Measurements from ENCODE around the gene KLHL26.
A peak's percentile ranks its signal among the peaks of the same experiment; 100 is the strongest.

The KLHL26 gene

DNA sequence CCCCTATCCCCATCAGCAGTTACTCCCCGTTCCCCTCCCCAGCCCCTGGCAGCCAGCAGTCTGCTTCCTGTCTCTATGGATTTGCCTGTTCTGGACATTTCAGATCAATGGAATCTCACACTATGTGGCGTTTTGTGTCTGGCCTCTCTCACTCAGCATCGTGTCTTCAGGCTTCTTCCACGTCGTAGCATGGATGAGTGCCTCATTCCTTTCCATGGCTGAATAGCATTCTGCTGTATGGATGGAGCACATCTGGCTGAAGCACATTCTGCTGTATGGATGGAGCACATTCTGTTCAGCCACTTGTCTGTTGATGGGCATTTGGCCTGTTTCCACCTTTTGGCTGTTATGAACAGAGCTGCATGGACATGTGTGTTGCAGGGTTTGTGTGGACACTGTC lies 76.2 kb downstream of the KLHL26 start:
- H4K20me1 ChIP-seq, result peaks cover 85 to 100% (median 99%) of the 10 kb centered on the region in 11 experiments
- no peaks in the 10 kb centered on the region for H3K27me3 ChIP-seq
- H3K27ac ChIP-seq, result no peak overlapping the region
- 0 out of 22 replicates have a peak overlapping the region, but pooled peaks of 1 of the 11 experiments have one; percentile 22 for H3K4me2 ChIP-seq
- H3K9me3 ChIP-seq (replicated peaks in 1 of 11), result no peaks in the 10 kb centered on the region
- H3K4me3 ChIP-seq, result no peak overlapping the region
- H3K4me1 ChIP-seq, result peaks cover 66 to 85% (median 73%) of the 10 kb centered on the region in 10 experiments
- peaks cover 0 to 21% (median 4%) of the 10 kb centered on the region in 11 experiments; a peak in 9 of 22 replicates for H3K36me3 ChIP-seq
- TF ChIP-seq Cebpa-rat (IDR thresholded peaks at IDR 0.05), result no peak
- H3K9ac ChIP-seq, result no peak overlapping the region

DNA sequence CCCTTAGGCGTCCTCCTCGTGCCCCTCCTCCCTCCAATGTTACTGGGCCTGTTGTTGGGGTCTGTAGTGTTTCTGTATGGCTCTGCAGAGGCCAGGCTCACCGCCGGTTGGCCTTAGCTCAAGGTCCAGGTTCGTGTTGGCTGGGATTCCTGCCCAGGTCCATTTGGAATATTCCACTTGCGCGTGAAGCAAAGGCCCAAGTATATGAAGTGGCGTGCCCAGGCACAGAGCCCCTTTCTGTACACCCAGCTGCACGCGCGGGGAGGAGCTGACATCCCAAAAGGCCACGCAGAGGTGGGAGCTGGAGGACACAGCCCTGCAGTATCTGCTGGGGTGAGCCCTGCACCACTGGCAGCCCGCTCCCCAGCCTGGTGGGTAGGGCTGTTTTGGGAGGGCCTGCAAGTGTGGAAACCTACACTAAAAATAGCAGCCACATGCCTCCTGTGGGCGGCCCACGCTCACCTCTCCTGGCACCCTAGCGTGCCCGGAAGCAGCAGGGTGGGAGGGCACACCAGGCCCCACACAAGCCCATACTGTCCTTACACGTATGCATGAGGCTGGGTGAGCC lies 76.8 kb downstream of the KLHL26 start:
- Histone ChIP-seq H3K4me2 (peak overlapping the region; percentile 4 to 52 (median 33); a peak in 18 of 22 replicates), H3K4me3 (no peak overlapping the region), H3K27me3 (no peaks in the 10 kb centered on the region), H4K20me1 (peaks cover 81 to 100% (median 99%) of the 10 kb centered on the region in 11 experiments), H3K9me3 (replicated peaks in 1 of 11) (no peaks in the 10 kb centered on the region), H3K9ac (no peak overlapping the region), H3K27ac (no peak overlapping the region), H3K36me3 (peaks cover 0 to 21% (median 4%) of the 10 kb centered on the region in 11 experiments; a peak in 9 of 22 replicates), H3K4me1 (peaks cover 66 to 85% (median 73%) of the 10 kb centered on the region in 10 experiments)
- TF ChIP-seq Cebpa-rat (IDR thresholded peaks at IDR 0.05), result no peak

DNA sequence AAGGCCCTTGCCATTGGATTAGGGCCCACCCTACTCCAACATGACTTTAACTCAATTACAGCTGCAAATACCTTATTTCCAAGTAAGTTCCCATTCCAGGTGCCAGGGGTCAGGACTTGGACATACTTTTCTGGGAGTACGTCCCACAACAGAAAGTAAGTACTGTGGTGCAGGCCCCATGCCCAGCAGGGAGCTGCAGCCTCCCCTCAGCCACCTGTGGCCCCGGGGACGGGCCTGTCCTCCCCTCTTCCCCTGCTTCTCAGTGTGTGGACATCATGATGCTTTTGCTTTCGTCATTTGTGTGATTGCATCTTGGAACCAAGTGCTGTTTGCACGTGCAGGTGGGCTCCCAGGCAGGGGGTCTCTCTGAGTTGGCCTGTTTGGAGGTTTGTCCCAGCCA lies 78.6 kb downstream of the KLHL26 start:
- Histone ChIP-seq H3K9ac (no peak overlapping the region), H3K27ac (no peak overlapping the region), H3K4me1 (peaks cover 48 to 85% (median 71%) of the 10 kb centered on the region in 10 experiments), H3K4me2 (peak overlapping the region; percentile 1 to 73 (median 40); a peak in 18 of 22 replicates), H4K20me1 (peaks cover 76 to 100% (median 99%) of the 10 kb centered on the region in 11 experiments), H3K27me3 (no peaks in the 10 kb centered on the region), H3K9me3 (replicated peaks in 1 of 11) (no peaks in the 10 kb centered on the region), H3K4me3 (no peak overlapping the region), H3K36me3 (peaks cover 0 to 32% (median 4%) of the 10 kb centered on the region in 11 experiments; a peak in 10 of 22 replicates)
- no peak for TF ChIP-seq Cebpa-rat (IDR thresholded peaks at IDR 0.05)

DNA sequence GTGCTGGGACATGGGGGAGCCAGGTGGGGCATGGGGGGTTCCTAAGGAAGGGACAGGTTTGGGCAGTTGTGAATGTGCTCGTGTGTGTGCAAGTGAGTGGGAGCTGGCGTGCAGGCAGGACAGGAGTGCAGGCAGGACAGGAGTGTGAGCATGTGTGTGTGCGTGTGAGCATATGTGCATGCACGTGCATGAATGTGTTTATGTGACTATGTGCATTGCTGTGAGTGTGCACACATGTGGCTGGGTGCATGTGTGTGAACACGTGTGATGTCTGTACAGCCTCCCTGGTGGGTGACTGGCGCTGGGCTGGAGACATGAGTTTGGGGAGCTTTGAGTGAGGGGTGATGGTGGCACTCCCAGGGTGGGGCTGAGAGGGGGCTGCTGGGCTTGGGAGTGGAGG lies 80.0 kb downstream of the KLHL26 start:
- Histone ChIP-seq H3K27me3 (no peaks in the 10 kb centered on the region), H3K4me2 (peak overlapping the region; percentile 51 to 74 (median 70); a peak in 21 of 22 replicates), H3K4me1 (peaks cover 42 to 79% (median 72%) of the 10 kb centered on the region in 10 experiments), H3K4me3 (no peak overlapping the region), H3K9me3 (replicated peaks in 1 of 11) (no peaks in the 10 kb centered on the region), H3K9ac (peak overlapping the region in 3 of 11 experiments; percentile 24 to 43 (median 34); a peak in 2 of 22 replicates), H3K36me3 (peaks cover 0 to 35% (median 7%) of the 10 kb centered on the region in 11 experiments; a peak in 10 of 22 replicates), H4K20me1 (peaks cover 74 to 100% (median 98%) of the 10 kb centered on the region in 11 experiments), H3K27ac (no peak overlapping the region)
- TF ChIP-seq Cebpa-rat (IDR thresholded peaks at IDR 0.05), result no peak

DNA sequence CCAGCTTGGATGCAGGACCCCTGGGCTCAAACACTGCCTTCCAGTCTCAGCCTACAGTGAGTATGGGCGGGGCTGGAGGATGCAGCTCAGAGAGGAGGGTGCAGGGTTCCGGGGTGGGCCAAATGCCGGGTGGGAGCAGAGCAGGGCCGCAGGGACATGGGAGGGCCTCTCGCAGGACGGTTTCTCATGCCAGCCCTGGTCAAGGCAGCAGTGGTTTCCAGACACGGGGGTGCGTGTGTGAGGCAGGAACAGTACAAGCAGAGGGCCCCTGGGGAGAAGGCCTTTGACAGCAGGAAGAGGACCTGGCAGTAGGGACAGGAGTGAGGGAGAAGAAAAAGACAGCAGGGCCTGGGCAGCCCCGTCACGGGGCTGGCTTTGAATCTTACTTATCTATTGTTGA lies 80.8 kb downstream of the KLHL26 start:
- Histone ChIP-seq H3K4me2 (peak overlapping the region; percentile 51 to 74 (median 70)), H3K4me1 (peaks cover 42 to 79% (median 72%) of the 10 kb centered on the region in 10 experiments), H3K27ac (no peak overlapping the region)

DNA sequence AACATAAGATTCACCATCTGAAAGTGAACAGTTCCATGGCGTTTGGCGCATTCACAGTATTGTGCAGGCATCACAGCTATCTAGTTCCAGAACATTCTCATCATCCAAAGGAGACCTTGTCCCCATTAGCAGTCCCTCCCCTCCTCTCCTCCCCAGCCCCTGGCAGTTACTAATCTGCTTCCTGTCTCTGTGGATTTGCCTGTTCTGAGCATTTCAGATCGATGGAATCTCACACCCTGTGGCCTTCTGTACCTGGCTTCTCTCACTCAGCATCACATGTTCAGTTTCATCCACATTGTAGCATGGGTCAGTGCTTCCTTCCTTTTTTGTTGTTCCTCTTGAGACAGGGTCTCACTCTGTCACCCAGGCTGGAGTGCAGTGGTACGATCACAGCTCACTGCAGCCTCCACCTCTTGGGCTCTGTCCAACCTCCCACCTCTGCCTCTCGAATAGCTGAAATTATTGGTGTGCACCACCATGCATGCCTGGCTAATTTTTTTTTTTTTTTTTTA lies 81.2 kb downstream of the KLHL26 start:
- Histone ChIP-seq H3K4me1 (peaks cover 42 to 77% (median 70%) of the 10 kb centered on the region in 10 experiments), H3K9me3 (replicated peaks in 1 of 11) (no peaks in the 10 kb centered on the region), H3K27ac (no peak overlapping the region), H4K20me1 (peaks cover 83 to 100% (median 99%) of the 10 kb centered on the region in 11 experiments), H3K4me3 (no peak overlapping the region), H3K4me2 (peak overlapping the region; percentile 51 to 74 (median 70)), H3K27me3 (no peaks in the 10 kb centered on the region), H3K9ac (peak overlapping the region in 3 of 11 experiments; percentile 24 to 43 (median 33); a peak in 3 of 22 replicates), H3K36me3 (peaks cover 0 to 46% (median 14%) of the 10 kb centered on the region in 11 experiments; a peak in 11 of 22 replicates)
- no peak for TF ChIP-seq Cebpa-rat (IDR thresholded peaks at IDR 0.05)

More for the DNA sequence above, 80.8 kb downstream of the KLHL26 start:
- no peaks in the 10 kb centered on the region for H3K27me3 ChIP-seq
- TF ChIP-seq Cebpa-rat (IDR thresholded peaks at IDR 0.05), result no peak
- H3K9me3 ChIP-seq (replicated peaks in 1 of 11), result no peaks in the 10 kb centered on the region
- H4K20me1 ChIP-seq, result peaks cover 81 to 100% (median 98%) of the 10 kb centered on the region in 11 experiments
- peaks cover 0 to 42% (median 13%) of the 10 kb centered on the region in 11 experiments; a peak in 11 of 22 replicates for H3K36me3 ChIP-seq
- H3K4me3 ChIP-seq, result no peak overlapping the region
- H3K9ac ChIP-seq, result peak overlapping the region in 5 of 11 experiments; percentile 24 to 43 (median 33); a peak in 4 of 22 replicates

DNA sequence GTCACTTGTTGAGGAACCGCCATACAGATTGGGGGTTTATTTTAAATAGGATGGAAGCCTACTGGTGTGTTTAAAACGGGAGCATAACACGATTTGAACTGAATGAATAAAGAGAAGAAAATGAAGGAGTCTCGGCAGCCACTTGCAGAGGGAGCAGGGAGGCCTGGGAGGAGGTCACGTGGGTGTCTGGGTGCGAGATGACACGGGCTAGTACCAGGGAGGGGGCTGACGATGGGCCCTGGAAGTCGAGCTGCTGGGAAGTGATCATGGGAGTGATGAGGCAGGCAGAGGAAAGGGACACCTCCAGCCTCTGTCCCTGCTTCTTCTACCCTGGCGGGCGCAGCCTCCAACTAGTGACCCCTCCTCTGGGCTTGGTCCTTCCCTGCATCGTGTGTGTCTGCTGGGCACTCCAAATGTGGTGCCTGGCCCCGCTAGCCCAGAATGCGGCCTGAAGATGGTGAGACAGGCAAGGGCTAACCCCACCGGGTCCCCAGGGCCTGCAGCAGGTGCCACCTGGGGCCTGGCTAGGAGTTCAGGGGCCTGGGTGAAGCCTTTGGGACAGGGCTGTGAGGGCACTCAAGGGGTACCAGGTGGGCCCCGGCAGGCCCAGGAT lies 82.1 kb downstream of the KLHL26 start:
- H3K36me3 ChIP-seq, result peaks cover 0 to 43% (median 12%) of the 10 kb centered on the region in 11 experiments; a peak in 11 of 22 replicates
- H3K9me3 ChIP-seq (replicated peaks in 1 of 11), result no peaks in the 10 kb centered on the region
- no peak overlapping the region for H3K4me3 ChIP-seq
- H3K4me2 ChIP-seq, result peak overlapping the region in 10 of 11 experiments; percentile 51 to 74 (median 70); a peak in 16 of 22 replicates
- H3K27ac ChIP-seq, result no peak overlapping the region
- TF ChIP-seq Cebpa-rat (IDR thresholded peaks at IDR 0.05), result no peak
- H3K9ac ChIP-seq, result peak overlapping the region in 3 of 11 experiments; percentile 26 to 37 (median 27); a peak in 3 of 22 replicates
- no peaks in the 10 kb centered on the region for H3K27me3 ChIP-seq
- H4K20me1 ChIP-seq, result peaks cover 83 to 100% (median 99%) of the 10 kb centered on the region in 11 experiments
- peaks cover 34 to 77% (median 68%) of the 10 kb centered on the region in 10 experiments for H3K4me1 ChIP-seq

DNA sequence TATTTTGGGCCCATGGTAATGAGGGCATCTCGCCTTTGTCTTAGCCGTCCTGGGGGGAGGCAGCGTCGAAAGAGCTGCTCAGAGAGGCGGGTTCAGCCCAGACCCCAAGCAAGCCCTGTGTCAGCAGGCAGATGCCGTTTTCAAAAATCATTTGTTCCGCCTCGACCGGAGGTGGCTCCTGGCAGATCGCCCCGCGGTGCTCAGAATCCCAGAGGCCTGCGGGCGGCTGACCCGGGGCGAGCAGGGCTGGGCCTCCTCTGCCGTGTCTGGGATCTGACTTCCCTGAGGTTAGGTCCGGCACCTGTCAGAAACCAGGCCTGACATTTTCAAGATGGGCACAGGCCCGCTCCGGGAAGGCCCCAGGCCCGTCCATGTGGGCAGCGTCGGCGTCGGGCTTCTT lies 82.7 kb downstream of the KLHL26 start:
- no peak for TF ChIP-seq Cebpa-rat (IDR thresholded peaks at IDR 0.05)
- Histone ChIP-seq H3K4me3 (no peak overlapping the region), H3K4me1 (peaks cover 33 to 80% (median 72%) of the 10 kb centered on the region in 10 experiments), H4K20me1 (peaks cover 84 to 100% (median 99%) of the 10 kb centered on the region in 11 experiments), H3K27me3 (no peaks in the 10 kb centered on the region), H3K27ac (no peak overlapping the region), H3K36me3 (peaks cover 0 to 40% (median 10%) of the 10 kb centered on the region in 11 experiments; a peak in 11 of 22 replicates), H3K9me3 (replicated peaks in 1 of 11) (no peaks in the 10 kb centered on the region), H3K4me2 (peak overlapping the region in 6 of 11 experiments; percentile 2 to 74 (median 70); a peak in 8 of 22 replicates), H3K9ac (peak overlapping the region in 2 of 11 experiments; percentile 26 to 37; a peak in 1 of 22 replicates)
